ENCODE data around the gene TNK1.
"Not testable (repeated sequence)": the region's sequence is repeated elsewhere in the genome, so short reads cannot be mapped to it uniquely, and the experiment has no call there.

TNK1 gene

GRCh38 chr17:7355053-7355452 lies 25.8 kb upstream of the TNK1 start, which contains the start of gene TMEM95:
Gene TMEM95, plus strand, starts transcription at chr17:7355156. Its CDS starts 49 bp downstream, at chr17:7355205.
- FAIRE-seq (no peak), DNase-seq (ENCODE audit: insufficient read length, low spot score) (no peak)
- TF ChIP-seq POLR2AphosphoS5 (IDR thresholded peaks at IDR 0.05; ENCODE audit: low read depth, low read length) (no peak), POU2F2 (IDR thresholded peaks at IDR 0.05; ENCODE audit: low read depth, low read length) (no peak)

- no peak for TF ChIP-seq POU2F2 (IDR thresholded peaks at IDR 0.05; ENCODE audit: low read depth, low read length)
- TF ChIP-seq SPI1 (IDR thresholded peaks at IDR 0.05; ENCODE audit: low read depth, low read length): no peak
- no peak for TF ChIP-seq TAF1 (IDR thresholded peaks at IDR 0.05; ENCODE audit: low read depth, low read length)
- no peak for TF ChIP-seq PAX5 (IDR thresholded peaks at IDR 0.05; ENCODE audit: insufficient read depth, low read length, severe bottlenecking)
- no peak for TF ChIP-seq POLR2AphosphoS5 (IDR thresholded peaks at IDR 0.05; ENCODE audit: low read depth, low read length)
- no peak for DNase-seq (ENCODE audit: insufficient read length, low spot score)
- no peak for FAIRE-seq
These were observed 25.3 kb upstream of the TNK1 start for GRCh38 chr17:7355573-7355972.

- TF ChIP-seq TAF1 (IDR thresholded peaks at IDR 0.05; ENCODE audit: low read depth, low read length) (no peak), PAX5 (IDR thresholded peaks at IDR 0.05; ENCODE audit: insufficient read depth, low read length, severe bottlenecking) (no peak), POLR2A (IDR thresholded peaks at IDR 0.05; ENCODE audit: low read depth, low read length) (no peak), SPI1 (IDR thresholded peaks at IDR 0.05; ENCODE audit: low read depth, low read length) (peak; percentile 5; the same call in 1 of the 2 replicates), POU2F2 (IDR thresholded peaks at IDR 0.05; ENCODE audit: low read depth, low read length) (no peak), POLR2AphosphoS5 (IDR thresholded peaks at IDR 0.05; ENCODE audit: low read depth, low read length) (no peak)
- DNase-seq (ENCODE audit: insufficient read length, low spot score) (peak; percentile 83), FAIRE-seq (peak; percentile 99)
These were observed 24.8 kb upstream of the TNK1 start for GRCh38 chr17:7356072-7356549.

GRCh38 chr17:7356756-7357155 lies 24.1 kb upstream of the TNK1 start:
- no peak for DNase-seq (ENCODE audit: insufficient read length, low spot score)
- no peak for FAIRE-seq
- TF ChIP-seq PAX5 (IDR thresholded peaks at IDR 0.05; ENCODE audit: insufficient read depth, low read length, severe bottlenecking): no peak
- TF ChIP-seq POLR2AphosphoS5 (IDR thresholded peaks at IDR 0.05; ENCODE audit: low read depth, low read length): no peak
- TF ChIP-seq SPI1 (IDR thresholded peaks at IDR 0.05; ENCODE audit: low read depth, low read length): no peak
- no peak for TF ChIP-seq TAF1 (IDR thresholded peaks at IDR 0.05; ENCODE audit: low read depth, low read length)
- TF ChIP-seq POLR2A (IDR thresholded peaks at IDR 0.05; ENCODE audit: low read depth, low read length): no peak
- no peak for TF ChIP-seq POU2F2 (IDR thresholded peaks at IDR 0.05; ENCODE audit: low read depth, low read length)

GRCh38 chr17:7357381-7357780 lies 23.5 kb upstream of the TNK1 start:
- no peak for FAIRE-seq
- DNase-seq (ENCODE audit: insufficient read length, low spot score): no peak

GRCh38 chr17:7361906-7362305 lies 19.0 kb upstream of the TNK1 start:
- TF ChIP-seq PAX5 (IDR thresholded peaks at IDR 0.05; ENCODE audit: insufficient read depth, low read length, severe bottlenecking) (no peak), POLR2AphosphoS5 (IDR thresholded peaks at IDR 0.05; ENCODE audit: low read depth, low read length) (no peak), TAF1 (IDR thresholded peaks at IDR 0.05; ENCODE audit: low read depth, low read length) (no peak), POLR2A (IDR thresholded peaks at IDR 0.05; ENCODE audit: low read depth, low read length) (no peak), POU2F2 (IDR thresholded peaks at IDR 0.05; ENCODE audit: low read depth, low read length) (no peak), SPI1 (IDR thresholded peaks at IDR 0.05; ENCODE audit: low read depth, low read length) (no peak)
- DNase-seq (ENCODE audit: insufficient read length, low spot score): no peak
- FAIRE-seq: no peak

More at GRCh38 chr17:7357381-7357780, 23.5 kb upstream of the TNK1 start:
- TF ChIP-seq TAF1 (IDR thresholded peaks at IDR 0.05; ENCODE audit: low read depth, low read length): no peak
- no peak for TF ChIP-seq POU2F2 (IDR thresholded peaks at IDR 0.05; ENCODE audit: low read depth, low read length)
- no peak for TF ChIP-seq POLR2AphosphoS5 (IDR thresholded peaks at IDR 0.05; ENCODE audit: low read depth, low read length)
- no peak for TF ChIP-seq PAX5 (IDR thresholded peaks at IDR 0.05; ENCODE audit: insufficient read depth, low read length, severe bottlenecking)

- FAIRE-seq: no peak
- DNase-seq (ENCODE audit: insufficient read length, low spot score): no peak
- TF ChIP-seq POLR2A (IDR thresholded peaks at IDR 0.05; ENCODE audit: low read depth, low read length): no peak
- no peak for TF ChIP-seq POLR2AphosphoS5 (IDR thresholded peaks at IDR 0.05; ENCODE audit: low read depth, low read length)
- TF ChIP-seq TAF1 (IDR thresholded peaks at IDR 0.05; ENCODE audit: low read depth, low read length): no peak
- TF ChIP-seq PAX5 (IDR thresholded peaks at IDR 0.05; ENCODE audit: insufficient read depth, low read length, severe bottlenecking): no peak
- no peak for TF ChIP-seq POU2F2 (IDR thresholded peaks at IDR 0.05; ENCODE audit: low read depth, low read length)
- TF ChIP-seq SPI1 (IDR thresholded peaks at IDR 0.05; ENCODE audit: low read depth, low read length): no peak
These were observed 17.6 kb upstream of the TNK1 start for GRCh38 chr17:7363311-7363710.

GRCh38 chr17:7365963-7366362 lies 14.9 kb upstream of the TNK1 start:
- FAIRE-seq: peak; percentile 78
- not testable (repeated sequence) for DNase-seq (ENCODE audit: insufficient read length, low spot score)

GRCh38 chr17:7367083-7367482 lies 13.8 kb upstream of the TNK1 start:
- TF ChIP-seq POLR2A (IDR thresholded peaks at IDR 0.05; ENCODE audit: low read depth, low read length) (no peak), TAF1 (IDR thresholded peaks at IDR 0.05; ENCODE audit: low read depth, low read length) (no peak), POU2F2 (IDR thresholded peaks at IDR 0.05; ENCODE audit: low read depth, low read length) (no peak), SPI1 (IDR thresholded peaks at IDR 0.05; ENCODE audit: low read depth, low read length) (no peak), POLR2AphosphoS5 (IDR thresholded peaks at IDR 0.05; ENCODE audit: low read depth, low read length) (no peak), PAX5 (IDR thresholded peaks at IDR 0.05; ENCODE audit: insufficient read depth, low read length, severe bottlenecking) (no peak)
- FAIRE-seq: no peak
- DNase-seq (ENCODE audit: insufficient read length, low spot score): no peak

- TF ChIP-seq POU2F2 (IDR thresholded peaks at IDR 0.05; ENCODE audit: low read depth, low read length) (no peak), POLR2AphosphoS5 (IDR thresholded peaks at IDR 0.05; ENCODE audit: low read depth, low read length) (no peak), TAF1 (IDR thresholded peaks at IDR 0.05; ENCODE audit: low read depth, low read length) (no peak), SPI1 (IDR thresholded peaks at IDR 0.05; ENCODE audit: low read depth, low read length) (no peak), PAX5 (IDR thresholded peaks at IDR 0.05; ENCODE audit: insufficient read depth, low read length, severe bottlenecking) (no peak), POLR2A (IDR thresholded peaks at IDR 0.05; ENCODE audit: low read depth, low read length) (no peak)
- DNase-seq (ENCODE audit: insufficient read length, low spot score): no peak
- FAIRE-seq: no peak
These were observed 12.8 kb upstream of the TNK1 start for GRCh38 chr17:7367918-7368598.

- not testable (repeated sequence) for DNase-seq (ENCODE audit: insufficient read length, low spot score); FAIRE-seq
These were observed 12.3 kb upstream of the TNK1 start for GRCh38 chr17:7368599-7368994.

Data from GM12891 (cell line).